B cell (primary cell): Measurements from ENCODE around the gene TIMP2. TPM values are rescaled to one million over a fixed set of nuclear protein-coding genes. Genes with fewer than 3 reads are reported as not detected.
A peak's percentile ranks its signal among the peaks of the same experiment; 100 is the strongest.

Experiments used
- ATAC-seq: fragments of 200-7000 bp; cut with Tn5 transposase; one replicate; pipeline ENCODE4 v1.10.0; 2021; ENCODE audit warnings: low read depth, mild to moderate bottlenecking, moderate number of reproducible peaks, moderate library complexity
- CTCF ChIA-PET: fragments of 350-600 bp; sonication (Branson Sonifier 250); formaldehyde crosslinking; loops from one replicate; lab custom pipeline; 2021; ENCODE audit warnings: antibody characterized with exemption, inconsistent platforms; lab: Charles Lee
- POLR2A ChIA-PET: fragments of 350-600 bp; sonication (Branson Sonifier 250); formaldehyde crosslinking; loops from one replicate; lab custom pipeline; 2021; ENCODE audit warnings: antibody characterized with exemption; lab: Charles Lee
- DNase-seq: peaks from one replicate; pipeline ENCODE4 v3.0.0; 2013
- H2AFZ ChIP-seq: 2 replicates; pipeline ENCODE4 v1.6.1; 2012; ENCODE audit warnings: mild to moderate bottlenecking, low read depth, low read length; ENCODE audit not compliant: insufficient read depth, poor library complexity, severe bottlenecking
- H3K27ac ChIP-seq, 2 donors: 1 replicate in 1 of 2; 2 replicates in 1 of 2; pipeline ENCODE4 v1.5.1; 2012 to 2013; ENCODE audit warnings: low read length in 2 of 2, mild to moderate bottlenecking in 2 of 2, moderate library complexity in 1 of 2
- H3K27me3 ChIP-seq, 4 experiments: fragments of 200-600 bp in 1 of 4; sonication (generic) in 1 of 4; replicated peaks in 1 of 4; 1 replicate in 2 of 4; 2 replicates in 2 of 4; pipeline versions ENCODE4 v1.6.1 to v1.7.0; 2013 to 2016; ENCODE audit warnings: low read length in 3 of 4, mild to moderate bottlenecking in 2 of 4, mixed read lengths in 1 of 4, moderate library complexity in 1 of 4; ENCODE audit not compliant: insufficient read depth in 4 of 4, control insufficient read depth in 3 of 4; ENCODE audit errors: control extremely low read depth in 1 of 4
- H3K36me3 ChIP-seq, 2 experiments: replicated peaks in 1 of 2; 1 replicate in 1 of 2; 2 replicates in 1 of 2; pipeline versions ENCODE4 v1.6.1 to v1.7.1; 2013; ENCODE audit warnings: low read length in 1 of 2; ENCODE audit not compliant: insufficient read depth in 2 of 2, control insufficient read depth in 1 of 2; ENCODE audit errors: control extremely low read depth in 1 of 2, extremely low read depth in 1 of 2
- H3K4me1 ChIP-seq, 2 donors: fragments of 200-600 bp in 1 of 2; sonication (generic) in 1 of 2; 1 replicate in 1 of 2; 2 replicates in 1 of 2; pipeline versions ENCODE4 v1.5.1 to v1.6.1; 2013 to 2017; ENCODE audit warnings: low read length in 2 of 2; ENCODE audit not compliant: control insufficient read depth in 2 of 2, insufficient read depth in 2 of 2
- H3K4me2 ChIP-seq: replicated peaks from 2 replicates; pipeline ENCODE3; 2012; ENCODE audit warnings: mild to moderate bottlenecking, low read depth, low read length; ENCODE audit not compliant: poor library complexity, severe bottlenecking
- H3K4me3 ChIP-seq, 5 experiments: fragments of 200-600 bp in 1 of 5; sonication (generic) in 1 of 5; 1 replicate in 3 of 5; 2 replicates in 2 of 5; pipeline versions ENCODE4 v1.5.1 to v1.7.0; 2011 to 2016; ENCODE audit warnings: low read length in 4 of 5, mild to moderate bottlenecking in 4 of 5, low read depth in 2 of 5, control low read depth in 1 of 5, moderate library complexity in 1 of 5; ENCODE audit not compliant: insufficient read depth in 1 of 5; ENCODE audit errors: control extremely low read depth in 1 of 5, extremely low read depth in 1 of 5
- H3K79me2 ChIP-seq: fragments of 200-600 bp; sonication (generic); one replicate; pipeline ENCODE4 v1.6.0; 2016; ENCODE audit warnings: low read length; ENCODE audit not compliant: control insufficient read depth, insufficient read depth
- H3K9ac ChIP-seq: fragments of 200-600 bp; sonication (generic); 2 replicates; pipeline ENCODE4 v1.6.1; 2017; ENCODE audit warnings: mild to moderate bottlenecking, low read length, moderate library complexity
- H3K9me3 ChIP-seq, 3 donors: one replicate each; pipeline versions ENCODE4 v1.6.1 to v1.7.1; 2013; ENCODE audit warnings: low read length in 2 of 3; ENCODE audit not compliant: control insufficient read depth in 2 of 3, insufficient read depth in 1 of 3; ENCODE audit errors: control extremely low read depth in 1 of 3
- H4K20me1 ChIP-seq: 2 replicates; pipeline ENCODE4 v1.6.0; 2012; ENCODE audit warnings: mild to moderate bottlenecking, low read length; ENCODE audit not compliant: insufficient read depth, control insufficient read depth, poor library complexity, severe bottlenecking
- H3K27ac Mint-ChIP-seq: one replicate; pipeline ENCODE4 v1.8.0; 2021; ENCODE audit warnings: mixed read lengths
- H3K27me3 Mint-ChIP-seq: one replicate; pipeline ENCODE4 v1.8.0; 2021; ENCODE audit warnings: mixed read lengths
- H3K4me1 Mint-ChIP-seq: one replicate; pipeline ENCODE4 v1.8.0; 2021; ENCODE audit warnings: mixed read lengths
- H3K4me3 Mint-ChIP-seq: one replicate; pipeline ENCODE4 v1.8.0; 2021; ENCODE audit warnings: mixed read lengths
- H3K9me3 Mint-ChIP-seq: one replicate; pipeline ENCODE4 v1.8.0; 2022; ENCODE audit warnings: mixed read lengths; ENCODE audit not compliant: insufficient read depth
- CTCF ChIP-seq: fragments of 200-600 bp; IDR thresholded peaks from one replicate; pipeline ENCODE4 v1.8.0; 2022; ENCODE audit warnings: antibody characterized with exemption, mild to moderate bottlenecking
- EZH2 ChIP-seq: IDR thresholded peaks from 2 replicates; pipeline ENCODE4 v1.6.1; 2012; ENCODE audit warnings: borderline replicate concordance, low read depth, mild to moderate bottlenecking, moderate library complexity, low read length; ENCODE audit not compliant: insufficient read depth, poor library complexity, severe bottlenecking
- WGBS: methylation state at CpG from one replicate; pipeline ENCODE4 v1.1.5; 2013; ENCODE audit warnings: missing lambda C conversion rate; ENCODE audit not compliant: insufficient coverage; 5-methylcytosine and 5-hydroxymethylcytosine counted together
- intact Hi-C: fragments of 100-400 bp; cut with micrococcal nuclease; formaldehyde crosslinking; loops from one replicate; pipeline ENCODE4 v1.10.0; 2022
- polyA plus RNA-seq: library from polyadenylated mRNA; depleted of rRNA; stranded (reverse); fragments of >200 nt; gene quantifications from 2 replicates; pipeline ENCODE4 v1.2.3, GENCODE V29; 2012
- total RNA-seq, 2 donors: library from RNA; stranded (reverse); fragments of 120-200 nt in 1 of 2; gene quantifications; 1 replicate in 1 of 2; 2 replicates in 1 of 2; pipeline versions ENCODE4 v1.2.3 to v1.2.4, GENCODE V29; 2013 to 2022

Gene TIMP2
- total and polyA plus RNA-seq, 2 donors (not counting 1 experiment from before 2014, with no cell fraction given): 4.8 to 10.0 TPM

- H2AFZ ChIP-seq: no peak overlapping the region
- ChIA-PET POLR2A (no interaction called here), CTCF (interaction anchor here (0.6 kb wide), 1 partner anchor 14 kb away, joined by 3 read pairs; no protein-coding TSS in a partner anchor)
- DNase-seq (no peak), ATAC-seq (no peak)
- H3K4me3 Mint-ChIP-seq: no peak overlapping the region
- H3K9me3 Mint-ChIP-seq: peaks cover 1% of the 10 kb centered on the region
- H3K27me3 Mint-ChIP-seq: peaks cover 4% of the 10 kb centered on the region
- H3K27ac ChIP-seq: no peak overlapping the region
- H3K27me3 ChIP-seq: peaks cover 0 to 5% (median 1%) of the 10 kb centered on the region in 4 experiments
- H3K27ac Mint-ChIP-seq: peak overlapping the region; percentile 16
- H3K9me3 ChIP-seq: peaks cover 0 to 6% (median 3%) of the 10 kb centered on the region in 3 donors
- no peaks in the 10 kb centered on the region for H3K79me2 ChIP-seq
- H3K4me3 ChIP-seq: no peak overlapping the region
- WGBS: 49% methylated on average over 10 of the region's 10 CpGs
- peaks cover 0 to 11% of the 10 kb centered on the region in 2 donors for H3K4me1 ChIP-seq
- no peaks in the 10 kb centered on the region for H3K36me3 ChIP-seq
- TF ChIP-seq EZH2 (no peak), CTCF (no peak)
- H3K9ac ChIP-seq: no peak overlapping the region
- H3K4me2 ChIP-seq: no peak overlapping the region
- no peaks in the 10 kb centered on the region for H4K20me1 ChIP-seq
- H3K4me1 Mint-ChIP-seq: peaks cover 15% of the 10 kb centered on the region
- intact Hi-C loops: no loop called here
These were observed 19.8 kb upstream of the TIMP2 start for GRCh38 chr17:78944956-78945355.

- H3K4me2 ChIP-seq: no peak overlapping the region
- H3K9me3 Mint-ChIP-seq: no peaks in the 10 kb centered on the region
- H3K27ac Mint-ChIP-seq: no peak overlapping the region
- no peak for TF ChIP-seq EZH2
- TF ChIP-seq CTCF: no peak
- H3K79me2 ChIP-seq: no peaks in the 10 kb centered on the region
- intact Hi-C loops: no loop called here
- H3K9me3 ChIP-seq: no peaks in the 10 kb centered on the region
- peaks cover 0 to 9% (median 1%) of the 10 kb centered on the region in 4 experiments for H3K27me3 ChIP-seq
- no peak overlapping the region for H3K9ac ChIP-seq
- ChIA-PET POLR2A (interaction anchor here (0.7 kb wide), 1 partner anchor 941 kb away, joined by 4 read pairs; no protein-coding TSS in a partner anchor), CTCF (no interaction called here)
- no peak overlapping the region for H3K4me3 ChIP-seq
- DNase-seq (no peak), ATAC-seq (no peak)
- no peaks in the 10 kb centered on the region for H3K36me3 ChIP-seq
- H3K4me1 Mint-ChIP-seq: peaks cover 15% of the 10 kb centered on the region
- H3K4me1 ChIP-seq: peaks cover 0 to 11% of the 10 kb centered on the region in 2 donors
- H4K20me1 ChIP-seq: no peaks in the 10 kb centered on the region
- no peak overlapping the region for H2AFZ ChIP-seq
- H3K4me3 Mint-ChIP-seq: no peak overlapping the region
- H3K27ac ChIP-seq: no peak overlapping the region
- peaks cover 4% of the 10 kb centered on the region for H3K27me3 Mint-ChIP-seq
- 88% methylated on average over 5 of the region's 7 CpGs for WGBS
These were observed 18.8 kb upstream of the TIMP2 start for GRCh38 chr17:78944026-78944425.
